Left lung (tissue), 10 donors: ENCODE results near the gene P2RX4. TPM values are rescaled to one million over a fixed set of nuclear protein-coding genes. Genes with fewer than 3 reads are reported as not detected.
A peak's percentile ranks its signal among the peaks of the same experiment; 100 is the strongest.

ENCODE experiments used
- ATAC-seq: fragments of 200-7000 bp; cut with Tn5 transposase; one replicate; pipeline ENCODE4 v1.9.1; 2020; ENCODE audit warnings: moderate library complexity
- DNase-seq, 4 donors: peaks; one replicate each; pipeline ENCODE4 v3.0.0-alpha.2; 2013 to 2020
- H3K27ac ChIP-seq, 2 donors: fragments of 200-600 bp; sonication (generic) in 1 of 2; one replicate each; pipeline versions ENCODE4 v1.5.0 to v1.8.0; 2020 to 2021
- H3K27me3 ChIP-seq, 2 donors: fragments of 200-600 bp; sonication (generic) in 1 of 2; one replicate each; pipeline versions ENCODE4 v1.5.0 to v1.8.0; 2020 to 2021
- H3K36me3 ChIP-seq, 2 donors: fragments of 200-600 bp; sonication (generic) in 1 of 2; one replicate each; pipeline versions ENCODE4 v1.5.0 to v1.8.0; 2020 to 2021
- H3K4me1 ChIP-seq, 2 donors: fragments of 200-600 bp; one replicate each; pipeline ENCODE4 v1.8.0; 2021
- H3K4me3 ChIP-seq, 2 donors: fragments of 200-600 bp; sonication (generic) in 1 of 2; one replicate each; pipeline versions ENCODE4 v1.5.0 to v1.8.0; 2020 to 2021; ENCODE audit warnings: mild to moderate bottlenecking in 1 of 2
- H3K9me3 ChIP-seq, 2 donors: fragments of 200-600 bp; sonication (generic) in 1 of 2; one replicate each; pipeline versions ENCODE4 v1.5.0 to v1.8.0; 2020 to 2021
- CTCF ChIP-seq, 2 donors: fragments of 200-600 bp; sonication (generic) in 1 of 2; IDR thresholded peaks; one replicate each; pipeline versions ENCODE4 v1.5.0 to v1.8.0; 2021; ENCODE audit warnings: antibody characterized with exemption in 2 of 2
- intact Hi-C, 2 donors: fragments of 100-400 bp; cut with DNase I; formaldehyde crosslinking; loops; one replicate each; pipeline versions ENCODE4 v1.11.2 to v1.14.2; 2022
- polyA plus RNA-seq, 6 donors: library from polyadenylated mRNA; unstranded; fragments of 120-200 nt; gene quantifications; one replicate each; pipeline ENCODE4 v1.2.1, GENCODE V29; 2013; ENCODE audit not compliant: insufficient read length in 6 of 6
- total RNA-seq, 2 donors: library from RNA; stranded (reverse); fragmentation: NEBNext Ultra II Directional; extraction: Animal tissue kit (Norgen Biotek cat#: 25700); gene quantifications; one replicate each; pipeline ENCODE4 v1.2.1, GENCODE V29; 2021
- donor health status: DM: no; HTN: yes; CAD: no.
- donor health status: DM: no; HTN: no; CAD: no.

Gene P2RX4
- total and polyA plus RNA-seq, 8 donors = 29.2 to 75.1 (median 31.2) TPM

DNA sequence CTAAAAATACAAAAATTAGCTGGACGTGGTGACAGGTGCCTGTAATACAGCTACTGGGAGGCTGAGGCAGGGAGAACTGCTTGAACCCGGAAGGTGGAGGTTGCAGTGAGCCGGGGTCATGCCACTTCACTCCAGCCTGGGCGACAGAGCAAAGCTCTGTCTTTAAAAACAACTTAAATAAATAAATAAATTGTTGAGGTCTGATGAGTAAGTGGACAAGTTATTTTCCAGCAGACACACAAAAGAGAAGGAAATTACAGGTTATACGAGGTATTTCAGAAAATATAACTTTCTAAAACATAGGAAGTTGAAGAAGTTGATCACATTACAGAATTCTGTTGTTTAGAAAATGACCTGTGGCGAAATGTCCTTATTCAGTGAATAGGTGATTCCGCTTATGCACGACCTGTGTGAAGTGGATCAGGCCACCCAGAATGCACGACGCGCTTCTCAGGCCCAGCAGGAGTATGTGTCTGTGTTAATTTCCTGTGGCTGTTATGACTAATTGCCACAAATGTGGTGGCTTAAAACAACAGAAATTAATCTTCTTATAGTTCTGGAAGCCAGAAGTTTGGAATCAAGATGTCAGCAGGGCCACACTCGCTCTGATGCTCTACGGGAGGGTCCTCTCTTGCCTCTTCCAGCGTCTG lies 39.2 kb upstream of the P2RX4 start:
- intact Hi-C loops = no loop called here
- Histone ChIP-seq H3K27ac (no peak overlapping the region), H3K4me3 (no peak overlapping the region), H3K36me3 (peaks cover 0 to 9% of the 10 kb centered on the region in 2 donors), H3K27me3 (no peaks in the 10 kb centered on the region), H3K4me1 (peaks cover 0 to 25% of the 10 kb centered on the region in 2 donors), H3K9me3 (no peaks in the 10 kb centered on the region)
- no peak for TF ChIP-seq CTCF (IDR thresholded peaks at IDR 0.05)
- DNase-seq (no peak), ATAC-seq (no peak)

- H3K9me3 ChIP-seq = no peaks in the 10 kb centered on the region
- no peaks in the 10 kb centered on the region for H3K36me3 ChIP-seq
- no peak overlapping the region for H3K27ac ChIP-seq
- H3K27me3 ChIP-seq = no peaks in the 10 kb centered on the region
- peaks cover 0 to 33% of the 10 kb centered on the region in 2 donors for H3K4me1 ChIP-seq
- TF ChIP-seq CTCF (IDR thresholded peaks at IDR 0.05) = no peak
- no peak overlapping the region for H3K4me3 ChIP-seq
- ATAC-seq (no peak), DNase-seq (no peak)
- intact Hi-C loops = no loop called here
Observed at GRCh38 chr12:121172145-121172544, 37.8 kb upstream of the P2RX4 start.

- no peaks in the 10 kb centered on the region for H3K27me3 ChIP-seq
- TF ChIP-seq CTCF (IDR thresholded peaks at IDR 0.05) = no peak
- ATAC-seq = peak; percentile 66
- intact Hi-C loops = no loop called here
- peaks cover 0 to 22% of the 10 kb centered on the region in 2 donors for H3K36me3 ChIP-seq
- peak overlapping the region in 1 of 2 donors; percentile 61 for H3K27ac ChIP-seq
- H3K4me3 ChIP-seq = no peak overlapping the region
- no peaks in the 10 kb centered on the region for H3K9me3 ChIP-seq
- peaks cover 0 to 33% of the 10 kb centered on the region in 2 donors for H3K4me1 ChIP-seq
- DNase-seq = peak in 1 of 4 donors; percentile 52
Observed at GRCh38 chr12:121175383-121176119, 34.4 kb upstream of the P2RX4 start.

GRCh38 chr12:121176826-121177529 lies 33.0 kb upstream of the P2RX4 start:
- peaks cover 0 to 37% of the 10 kb centered on the region in 2 donors for H3K36me3 ChIP-seq
- DNase-seq (no peak), ATAC-seq (no peak)
- peaks cover 0 to 33% of the 10 kb centered on the region in 2 donors for H3K4me1 ChIP-seq
- TF ChIP-seq CTCF (IDR thresholded peaks at IDR 0.05) = no peak
- H3K27me3 ChIP-seq = no peaks in the 10 kb centered on the region
- no peak overlapping the region for H3K4me3 ChIP-seq
- no peak overlapping the region for H3K27ac ChIP-seq
- no peaks in the 10 kb centered on the region for H3K9me3 ChIP-seq
- intact Hi-C loops = no loop called here

DNA sequence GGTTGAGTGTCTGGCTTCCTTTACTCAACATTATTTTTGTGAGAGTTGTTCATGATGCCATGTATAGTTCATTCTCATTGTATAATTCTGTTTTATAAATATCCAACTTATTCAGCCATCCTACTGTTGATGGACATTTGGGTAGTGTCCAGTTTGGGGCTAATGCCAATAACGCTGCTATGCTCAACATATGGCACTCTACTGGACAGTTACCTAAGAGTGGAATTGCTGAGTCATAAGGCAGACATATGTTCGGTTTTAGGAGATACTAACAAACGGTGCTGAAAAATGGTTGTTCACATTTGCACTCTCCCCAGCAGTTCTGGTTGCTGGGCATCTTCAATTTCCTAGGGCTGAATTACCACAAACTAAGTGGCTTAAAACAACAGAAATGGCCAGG lies 28.7 kb upstream of the P2RX4 start:
- Histone ChIP-seq H3K36me3 (peaks cover 0 to 51% of the 10 kb centered on the region in 2 donors), H3K4me3 (no peak overlapping the region), H3K27ac (no peak overlapping the region), H3K9me3 (no peaks in the 10 kb centered on the region), H3K27me3 (no peaks in the 10 kb centered on the region), H3K4me1 (peaks cover 0 to 20% of the 10 kb centered on the region in 2 donors)
- TF ChIP-seq CTCF (IDR thresholded peaks at IDR 0.05) = no peak
- DNase-seq = no peak
- ATAC-seq = no peak
- intact Hi-C loops = no loop called here
